K562 (cell line): ENCODE results near the gene PRAMEF1.

Experiments
- CEBPB ChIP-seq: fragments of 450-650 bp; IDR thresholded peaks from 2 replicates; pipeline ENCODE4 v1.6.1; 2016; ENCODE audit warnings: missing genetic modification characterization, missing compliant biosample characterization
- EP300 ChIP-seq: IDR thresholded peaks from 2 replicates; pipeline ENCODE4 v1.6.1; 2012; ENCODE audit warnings: low read length, improper control_type of control experiment
- HDAC2 ChIP-seq: fragments of 450-650 bp; IDR thresholded peaks from 2 replicates; pipeline ENCODE4 v1.6.1; 2016; ENCODE audit warnings: mild to moderate bottlenecking
- KLF6 ChIP-seq: fragments of 250-450 bp; sonication (Bioruptor Pico); IDR thresholded peaks from 2 replicates; pipeline ENCODE4 v1.4.0; 2020; ENCODE audit warnings: mild to moderate bottlenecking, moderate library complexity, borderline replicate concordance
- MYC ChIP-seq, 2 experiments: fragments of 250-450 bp in 1 of 2; sonication (Bioruptor Pico) in 1 of 2; IDR thresholded peaks; 2 replicates each; pipeline versions ENCODE4 v1.5.1 to v1.6.1; 2012 to 2021; ENCODE audit warnings: low read depth in 2 of 2, borderline replicate concordance in 1 of 2, improper control_type of control experiment in 1 of 2, low read length in 1 of 2, mild to moderate bottlenecking in 1 of 2, moderate library complexity in 1 of 2
- NFE2L1 ChIP-seq: fragments of 450-650 bp; IDR thresholded peaks from 2 replicates; pipeline ENCODE4 v1.6.1; 2016; ENCODE audit warnings: missing genetic modification characterization, low read depth, mild to moderate bottlenecking, missing compliant biosample characterization, moderate library complexity, borderline replicate concordance
- NFIX ChIP-seq: fragments of 250-450 bp; sonication (Bioruptor Pico); IDR thresholded peaks from 2 replicates; pipeline ENCODE4 v1.4.0; 2020; ENCODE audit warnings: low read depth, mild to moderate bottlenecking, moderate library complexity
- SIRT6 ChIP-seq: IDR thresholded peaks from one replicate; pipeline ENCODE4 v1.6.1; 2012; ENCODE audit warnings: low read depth, mild to moderate bottlenecking, control low read depth, inconsistent platforms, low read length, moderate library complexity
- ZNF644 ChIP-seq: fragments of 200-800 bp; sonication (Bioruptor generic); IDR thresholded peaks from 2 replicates; pipeline ENCODE4 v1.6.1; 2016; ENCODE audit warnings: low read depth, missing genetic modification characterization, missing compliant biosample characterization

GRCh38 chr1:12761781-12762180, 29.4 kb upstream of the PRAMEF1 start:
- TF ChIP-seq CEBPB (tag) (no peak), KLF6 (no peak), NFIX (CRISPR knock-in tag) (no peak), EP300 (no peak), MYC (IDR thresholded peaks at IDR 0.05; ENCODE audit: low read depth, low read length) (no peak), MYC (CRISPR knock-in tag; IDR thresholded peaks at IDR 0.05; ENCODE audit: borderline replicate concordance, low read depth) (no peak), NFE2L1 (tag) (no peak), HDAC2 (no peak), ZNF644 (tag) (no peak), SIRT6 (no peak)
